Measurements from ENCODE around the gene PIK3R6. TPM values are rescaled to one million over a fixed set of nuclear protein-coding genes. Genes with fewer than 3 reads are reported as not detected.

The PIK3R6 gene
- total and polyA plus RNA-seq, 2 of the 4 experiments (the other 2 are of a cell fraction): not detected

DNA sequence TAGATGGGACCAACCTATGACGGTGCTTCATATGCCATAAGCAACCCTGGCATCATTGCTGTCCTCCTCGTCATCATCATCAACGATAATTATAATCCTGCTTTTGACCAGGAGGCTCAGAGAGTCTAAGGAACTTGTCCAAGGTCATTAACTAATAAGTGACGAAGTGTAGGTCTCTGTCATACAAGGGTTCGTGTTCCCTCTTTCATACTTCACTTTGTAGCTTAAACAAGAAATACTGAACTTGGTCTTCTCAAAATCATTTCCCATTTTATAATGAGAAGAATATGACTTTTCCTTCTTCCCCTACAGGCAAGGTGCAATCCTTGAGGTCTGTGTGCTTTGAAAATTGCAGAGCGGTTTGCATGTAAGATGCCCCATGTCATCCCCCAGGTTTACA is 31.2 kb upstream of the PIK3R6 start:
- intact Hi-C loops (cut with micrococcal nuclease) (loop anchor here (10.0 kb wide), 1 partner anchor 626 kb away; no protein-coding TSS in a partner anchor), dilution Hi-C loops (cut with HindIII; ENCODE audit: low sequenced_read_pairs, unreplicated experiment) (no loop called here), in situ Hi-C loops (cut with MboI; ENCODE audit: low sequenced_read_pairs) (no loop called here)
- Histone ChIP-seq H3K14ac (replicated peaks; ENCODE audit: low read depth, low read length) (no peak overlapping the region), H4K91ac (ENCODE audit: insufficient read depth, low read depth, low read length) (no peak overlapping the region), H2BK20ac (ENCODE audit: low read depth, low read length) (no peak overlapping the region), H4K20me1 (ENCODE audit: insufficient read depth, low read length) (no peaks in the 10 kb centered on the region), H3K9me3 (ENCODE audit: control insufficient read depth, insufficient read depth, low read length) (no peaks in the 10 kb centered on the region), H4K5ac (ENCODE audit: low read depth, low read length) (no peak overlapping the region), H3K4ac (ENCODE audit: low read depth, low read length) (no peak overlapping the region), H3K9me1 (ENCODE audit: insufficient read depth, low read length) (no peaks in the 10 kb centered on the region), H2AK5ac (ENCODE audit: low read depth, low read length) (no peak overlapping the region), H3K4me3 (ENCODE audit: insufficient read depth, low read depth, low read length) (no peak overlapping the region), H2BK15ac (ENCODE audit: low read depth, low read length) (no peak overlapping the region), H2BK120ac (ENCODE audit: low read depth, low read length) (no peak overlapping the region), H3K56ac (ENCODE audit: extremely low read depth, insufficient read depth, low read length) (no peak overlapping the region), H3K27ac (ENCODE audit: insufficient read depth, low read length) (no peak overlapping the region), H2AFZ (replicated peaks; ENCODE audit: low read length, poor library complexity) (no peak overlapping the region), H3K27me3 (ENCODE audit: control insufficient read depth, insufficient read depth, low read length) (no peaks in the 10 kb centered on the region; the same call in 1 of the 2 replicates), H3K4me1 (ENCODE audit: control insufficient read depth, insufficient read depth, low read length) (no peaks in the 10 kb centered on the region), H3K23ac (ENCODE audit: low read depth, low read length) (no peak overlapping the region), H3K36me3 (ENCODE audit: control insufficient read depth, insufficient read depth, low read length) (no peaks in the 10 kb centered on the region), H3K18ac (ENCODE audit: low read depth, low read length) (no peak overlapping the region), H2AK9ac (replicated peaks; ENCODE audit: low read depth, low read length, poor library complexity) (no peak overlapping the region), H3K79me1 (ENCODE audit: low read depth in 1 of 2, low read length in 2 of 2) (no peaks in the 10 kb centered on the region), H3K4me2 (ENCODE audit: low read depth, low read length) (no peak overlapping the region), H4K8ac (ENCODE audit: low read depth in 2 of 2, low read length in 2 of 2) (no peak overlapping the region), H3K9ac (ENCODE audit: low read depth, low read length) (no peak overlapping the region), H2BK5ac (ENCODE audit: low read depth, low read length, poor library complexity, severe bottlenecking) (no peak overlapping the region)
- BruUV-seq (replicated peaks): no TSS peak
- ChIA-PET POLR2A (ENCODE audit: unreplicated experiment) (no interaction called here), CTCF (no interaction called here)
- no peak for ATAC-seq (ENCODE audit: low read depth)
- no CpG with 5 or more reads among the region's 6 CpGs for WGBS, 2 experiments (ENCODE audit: extremely low coverage in 2 of 2, insufficient read length in 1 of 2)
- DNase-seq: no peak
- TF ChIP-seq NFE2L2 (IDR thresholded peaks at IDR 0.05; ENCODE audit: low read depth, low read length) (no peak), USF2 (IDR thresholded peaks at IDR 0.05; ENCODE audit: low read depth, low read length) (no peak), RCOR1 (IDR thresholded peaks at IDR 0.05; ENCODE audit: insufficient replicate concordance, low read length) (no peak), SMC3 (IDR thresholded peaks at IDR 0.05; ENCODE audit: low read depth, low read length) (no peak)
